Activated T-cell treated with anti-CD3 and anti-CD28 coated beads for 24 hours (primary cell): ENCODE data around the gene SERINC3.

Experiments used
- DNase-seq: peaks from one replicate; pipeline ENCODE4 v3.0.0-alpha.2; 2020; ENCODE audit warnings: low read depth

SERINC3 gene

GRCh38 chr20:44464514-44464913 lies 57.4 kb downstream of the SERINC3 start:
- no peak for DNase-seq

GRCh38 chr20:44463466-44463865 lies 58.4 kb downstream of the SERINC3 start:
- no peak for DNase-seq

GRCh38 chr20:44461803-44462174 lies 60.1 kb downstream of the SERINC3 start:
- no peak for DNase-seq

GRCh38 chr20:44461142-44461802 lies 60.6 kb downstream of the SERINC3 start:
- DNase-seq = no peak

- DNase-seq = no peak
Observed at GRCh38 chr20:44460795-44461141, 61.1 kb downstream of the SERINC3 start.

- no peak for DNase-seq
Observed at GRCh38 chr20:44459271-44459670, 62.6 kb downstream of the SERINC3 start.

- DNase-seq = no peak
Observed at GRCh38 chr20:44457016-44457415, 64.9 kb downstream of the SERINC3 start.

- no peak for DNase-seq
Observed at GRCh38 chr20:44456611-44457010, 65.3 kb downstream of the SERINC3 start.

GRCh38 chr20:44455126-44455525 lies 66.7 kb downstream of the SERINC3 start:
- DNase-seq = no peak

- DNase-seq = no peak
Observed at GRCh38 chr20:44454306-44454963, 67.4 kb downstream of the SERINC3 start.

- DNase-seq = no peak
Observed at GRCh38 chr20:44450903-44451450, 70.9 kb downstream of the SERINC3 start.

GRCh38 chr20:44450281-44450889 lies 71.5 kb downstream of the SERINC3 start:
- DNase-seq = no peak

- DNase-seq = no peak
Observed at GRCh38 chr20:44449864-44450263, 72.0 kb downstream of the SERINC3 start.

- DNase-seq = no peak
Observed at GRCh38 chr20:44448753-44449546, 72.9 kb downstream of the SERINC3 start.

- no peak for DNase-seq
Observed at GRCh38 chr20:44447827-44448419, 73.9 kb downstream of the SERINC3 start.
